Kidney glomerular epithelial cell (primary cell): Measurements from ENCODE around the gene TRMT11.
"Not testable (repeated sequence)": the region's sequence is repeated elsewhere in the genome, so short reads cannot be mapped to it uniquely, and the experiment has no call there.

Source experiments
- DNase-seq: peaks from one replicate; lab custom pipeline; 2025; lab: John Stamatoyannopoulos, UW

Gene TRMT11

GRCh38 chr6:125956506-125957390 is 29.6 kb upstream of the TRMT11 start, which contains the start of gene HINT3:
Gene HINT3 (plus strand): TSS chr6:125956770. CDS start chr6:125956978, 208 bp downstream.
- peak; percentile 92 for DNase-seq

- no peak for DNase-seq
Measured at GRCh38 chr6:125957391-125957693, 29.0 kb upstream of the TRMT11 start.

GRCh38 chr6:125957845-125958244 is 28.5 kb upstream of the TRMT11 start:
- peak; percentile 47 for DNase-seq

GRCh38 chr6:125959041-125959440 is 27.3 kb upstream of the TRMT11 start:
- no peak for DNase-seq

DNA sequence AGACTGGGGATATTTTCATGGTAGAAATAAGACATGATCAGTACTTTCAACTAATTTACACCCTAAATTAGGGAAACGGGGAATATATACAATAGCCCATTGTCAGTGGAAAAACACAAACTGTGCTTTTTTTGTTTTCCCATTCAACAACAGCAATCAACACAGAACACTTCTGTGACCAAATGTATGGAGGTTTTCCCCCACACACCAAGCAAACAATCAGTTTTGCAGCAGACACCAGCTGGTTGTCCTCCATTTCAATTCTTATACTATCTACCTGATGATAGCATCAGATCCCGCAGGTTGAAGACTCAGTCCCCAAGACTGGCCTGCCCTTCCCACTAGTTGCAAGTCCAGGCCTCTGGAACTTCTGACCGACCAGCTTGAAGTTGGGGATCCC is 25.2 kb upstream of the TRMT11 start:
- no peak for DNase-seq

GRCh38 chr6:125962900-125963497 is 23.3 kb upstream of the TRMT11 start:
- no peak for DNase-seq

DNA sequence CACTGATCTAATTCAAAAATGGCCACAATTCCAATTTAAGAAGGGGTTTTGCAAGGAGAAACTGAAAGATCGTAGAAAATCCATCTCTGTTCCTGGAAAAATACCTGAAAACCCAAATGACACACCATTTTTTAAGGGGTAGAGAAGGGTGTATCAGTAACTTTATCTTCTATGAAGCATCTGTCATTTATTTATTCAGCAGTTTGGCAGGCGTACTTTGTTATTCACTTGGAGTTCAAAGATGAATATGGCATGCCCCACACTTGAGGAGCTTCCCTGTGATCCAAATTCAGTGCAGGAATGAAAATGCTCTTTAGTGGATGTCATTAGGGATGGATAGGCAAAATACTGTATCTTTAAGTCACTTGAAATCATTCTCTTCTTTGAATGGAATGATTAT is 22.5 kb upstream of the TRMT11 start:
- DNase-seq: no peak

DNA sequence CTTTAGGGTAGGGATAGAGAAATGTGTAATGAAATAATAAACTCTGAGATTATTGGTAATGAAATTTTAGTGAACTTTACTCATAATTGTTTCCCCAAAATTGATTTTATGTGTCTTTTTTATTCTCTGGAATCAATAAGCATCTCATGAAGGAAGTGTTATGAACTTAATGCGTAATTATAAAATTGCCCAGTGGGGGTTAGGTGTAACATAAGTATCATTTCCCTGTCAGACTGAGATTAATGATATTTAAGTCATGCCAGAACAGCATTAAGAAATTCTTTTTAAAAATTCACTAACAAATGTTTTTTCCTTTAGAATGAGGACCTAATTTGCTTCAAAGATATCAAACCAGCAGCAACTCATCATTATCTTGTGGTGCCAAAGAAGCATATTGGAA is 19.8 kb upstream of the TRMT11 start:
- DNase-seq: no peak

DNA sequence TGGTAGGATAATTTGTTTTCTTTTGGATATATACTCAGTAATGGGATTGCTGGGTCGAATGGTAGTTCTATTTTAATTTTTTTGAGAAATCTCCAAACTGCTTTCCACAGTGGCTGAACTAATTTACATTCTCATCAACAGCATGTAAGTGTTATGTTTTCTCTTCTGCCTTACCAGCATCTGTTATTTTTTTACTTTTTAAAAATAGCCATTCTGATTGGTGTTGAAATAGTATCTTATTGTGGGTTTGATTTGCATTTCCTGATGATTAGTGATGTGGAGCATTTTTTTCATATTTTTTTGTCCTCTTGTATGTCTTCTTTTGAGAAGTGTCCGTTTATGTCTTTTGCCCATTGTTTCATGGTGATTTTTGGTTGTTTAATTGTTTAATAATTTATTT is 17.8 kb upstream of the TRMT11 start:
- no peak for DNase-seq

DNA sequence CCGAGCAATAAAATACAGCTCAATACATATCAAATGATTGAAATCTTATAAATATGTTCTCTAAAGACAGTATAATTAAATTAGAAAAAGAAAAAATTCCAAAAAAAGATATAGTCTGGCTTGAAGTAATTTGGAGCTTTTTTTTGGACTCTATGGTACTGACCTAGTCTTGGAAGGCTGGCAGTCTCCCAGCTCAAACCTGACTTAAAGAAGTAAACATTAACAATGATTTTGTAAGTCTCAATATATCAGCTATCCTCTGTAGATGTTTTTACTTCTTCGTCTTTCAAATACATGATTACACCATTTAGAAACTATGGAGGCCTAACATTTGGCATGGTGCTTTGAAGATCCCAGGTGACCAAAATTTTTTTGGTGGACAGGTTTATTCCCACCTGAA is 15.6 kb upstream of the TRMT11 start:
- no peak for DNase-seq

DNA sequence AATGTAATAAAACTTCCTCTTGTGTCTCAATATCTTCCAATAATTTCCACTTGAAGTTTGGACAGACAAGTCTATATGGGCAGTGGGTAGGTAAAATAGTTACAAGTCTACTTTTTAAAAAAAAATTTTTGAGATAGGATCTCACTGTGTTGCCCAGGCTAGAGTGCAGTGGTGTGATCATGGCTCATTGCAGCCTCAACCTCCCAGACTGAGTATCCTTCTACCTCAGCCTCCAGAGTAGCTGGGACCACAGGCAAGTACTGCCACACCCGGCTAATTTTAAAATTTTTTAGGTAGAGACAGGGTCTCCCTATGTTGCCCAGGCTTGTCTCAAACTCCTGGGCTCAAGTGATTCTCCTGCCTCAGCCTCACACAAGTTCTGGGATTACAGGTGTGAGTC is 13.9 kb upstream of the TRMT11 start:
- not testable (repeated sequence) for DNase-seq

DNA sequence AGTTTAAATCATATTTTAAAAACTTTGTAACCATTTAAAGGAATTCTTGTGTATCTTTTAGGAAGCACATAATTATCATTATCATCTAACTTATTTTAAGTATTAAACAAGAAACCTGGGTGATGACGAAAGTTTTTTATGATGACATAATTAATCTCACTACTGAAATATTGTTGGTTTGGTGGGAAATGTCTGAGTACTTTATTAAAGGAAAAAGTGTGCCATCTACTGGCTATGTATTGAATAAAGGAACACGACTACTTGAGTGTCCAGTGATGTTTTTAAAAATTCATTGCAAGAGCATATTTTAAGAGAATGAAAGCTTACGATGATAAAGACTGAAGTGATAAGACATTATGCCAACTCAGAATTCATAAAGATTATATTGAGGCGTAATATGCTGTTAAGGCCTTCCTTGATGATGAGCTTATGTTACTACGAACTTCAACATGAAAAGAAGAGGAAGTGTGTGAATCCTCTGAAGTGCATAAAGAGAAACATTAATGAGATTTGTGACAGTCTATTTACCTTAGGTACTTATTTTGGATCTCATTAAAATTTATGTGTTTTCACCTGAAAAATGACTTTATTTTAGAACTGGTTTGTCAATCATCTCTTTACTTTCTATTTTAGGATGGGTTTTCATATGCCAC is 12.0 kb upstream of the TRMT11 start:
- peak; percentile 65 for DNase-seq

- no peak for DNase-seq
Measured at GRCh38 chr6:125979101-125979500, 7.2 kb upstream of the TRMT11 start.

DNA sequence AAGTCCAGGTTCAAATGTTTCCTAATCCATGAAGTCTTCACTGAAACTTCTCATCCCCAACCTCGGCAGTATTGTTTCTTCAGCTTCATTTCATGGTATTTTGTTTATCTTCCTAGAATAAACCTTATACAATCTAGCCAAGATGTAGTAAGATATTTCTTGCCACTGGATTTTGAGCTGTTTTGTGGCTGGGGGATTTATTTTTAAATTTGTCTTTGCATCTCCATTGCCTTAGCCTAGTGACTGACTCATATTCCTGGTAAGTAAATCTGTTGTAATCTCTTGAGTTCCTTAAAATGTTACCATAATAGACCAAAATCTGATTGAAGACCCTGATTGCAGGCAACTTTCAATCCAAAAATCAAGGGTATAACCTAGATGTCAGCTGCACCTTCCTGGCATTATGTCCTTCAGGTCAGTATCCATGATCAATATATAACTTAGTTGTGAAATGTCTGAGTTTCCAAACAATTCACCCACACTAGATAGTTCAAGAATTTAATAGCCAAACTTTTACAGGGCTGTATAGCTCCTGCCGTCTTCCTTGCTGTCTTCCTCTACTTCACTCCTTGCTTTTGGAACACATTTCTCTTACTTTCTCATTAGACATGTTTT is 4.7 kb upstream of the TRMT11 start:
- DNase-seq: no peak

- DNase-seq: peak; percentile 11
Measured at GRCh38 chr6:125983246-125983945, 2.9 kb upstream of the TRMT11 start.

GRCh38 chr6:125984311-125984710 is 2.0 kb upstream of the TRMT11 start:
- DNase-seq: no peak

DNA sequence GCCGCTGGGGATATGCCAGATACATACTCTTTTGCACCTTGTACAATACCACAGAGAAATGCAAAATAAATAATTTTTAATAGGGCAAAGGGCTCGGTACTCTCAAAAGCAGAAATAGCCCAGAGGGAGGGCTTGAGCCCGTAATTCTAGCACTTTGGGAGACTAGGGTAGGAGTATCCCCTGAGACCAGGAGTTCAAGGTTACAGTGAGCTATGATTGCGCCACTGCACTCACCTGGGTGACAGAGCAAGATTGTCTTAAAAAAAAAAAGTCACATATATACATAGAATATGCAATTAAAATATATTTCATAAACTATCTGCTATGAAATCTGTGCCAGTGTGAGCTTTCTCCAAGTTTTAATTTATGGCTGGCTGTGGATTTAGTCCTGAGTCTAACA is 818 bp upstream of the TRMT11 start:
- no peak for DNase-seq

DNA sequence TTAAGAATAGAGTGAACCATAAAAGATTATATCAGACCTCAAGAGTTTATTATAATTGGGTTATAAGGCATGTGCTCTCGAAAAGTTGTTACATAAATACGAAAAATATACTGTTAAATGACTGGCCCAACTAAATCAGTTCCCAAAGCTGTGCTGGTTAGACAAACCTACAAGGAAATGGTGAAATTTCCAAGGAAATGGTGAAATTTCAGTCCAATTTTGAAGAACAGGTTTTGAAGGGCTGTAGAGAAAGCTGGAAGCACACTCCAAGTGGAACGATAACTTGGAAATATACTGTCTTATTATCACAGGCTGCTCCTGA is 400 bp upstream of the TRMT11 start:
- no peak for DNase-seq

DNA sequence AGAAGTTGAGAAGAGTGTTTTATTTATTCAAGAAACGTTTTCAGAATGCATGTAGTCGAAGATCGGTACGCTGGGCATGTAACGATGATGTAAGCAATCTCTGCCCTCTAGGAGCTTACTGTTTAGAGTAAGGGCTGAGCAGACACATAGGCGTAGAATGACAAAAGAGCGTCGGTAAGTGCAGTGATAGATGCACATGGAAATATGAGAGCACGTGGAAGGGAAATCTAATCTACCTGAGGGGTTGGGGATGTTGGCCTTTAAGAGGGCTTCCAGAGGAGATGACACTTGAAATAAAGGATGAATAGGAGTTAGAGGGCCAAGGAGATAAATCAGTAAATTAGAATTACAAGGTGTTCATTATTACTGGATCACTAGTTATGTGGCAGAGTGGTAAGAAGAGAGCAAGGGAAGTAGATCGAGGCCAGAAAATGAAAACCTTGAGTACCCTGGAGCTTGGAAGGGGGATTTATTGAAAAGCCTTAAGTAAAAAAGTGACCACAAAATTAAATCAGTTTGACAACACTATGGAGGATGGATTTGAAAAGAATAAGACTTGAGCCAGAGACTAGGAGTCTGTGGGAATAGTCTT is 782 bp downstream of the TRMT11 start:
- peak; percentile 70 for DNase-seq

GRCh38 chr6:125988280-125988679 is 1.9 kb downstream of the TRMT11 start:
- no peak for DNase-seq

DNA sequence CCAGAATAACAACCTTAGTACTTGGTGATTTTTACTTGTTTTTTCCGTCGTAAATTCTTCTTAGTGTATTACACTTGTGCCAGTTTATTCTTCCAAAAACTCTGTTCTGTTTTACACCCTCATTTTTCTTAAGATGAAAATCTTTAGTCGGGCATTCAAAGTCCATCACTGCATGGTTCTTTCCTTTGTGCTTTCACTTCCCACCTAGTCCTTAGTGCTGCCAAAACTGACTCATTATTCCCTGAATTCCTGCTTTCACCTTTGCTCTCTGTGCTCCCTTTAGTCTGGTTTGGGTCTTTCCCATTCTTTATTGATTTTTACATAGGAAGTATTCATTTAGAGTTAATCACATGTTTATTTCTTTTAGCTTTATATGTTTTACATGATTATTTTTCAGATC is 3.3 kb downstream of the TRMT11 start:
- no peak for DNase-seq

- DNase-seq: no peak
Measured at GRCh38 chr6:125991653-125992052, 5.3 kb downstream of the TRMT11 start.
